Measurements from ENCODE around the gene SYNPO2. TPM values are rescaled to one million over a fixed set of nuclear protein-coding genes. Genes with fewer than 3 reads are reported as not detected.
A peak's percentile ranks its signal among the peaks of the same experiment; 100 is the strongest.

SYNPO2 gene
- total RNA-seq, 4 donors from 2014 or later: 998 to 4,186 (median 1,764) TPM

- no peaks in the 10 kb centered on the region for H3K36me3 ChIP-seq
- TF ChIP-seq POLR2A (IDR thresholded peaks at IDR 0.05): no peak
- TF ChIP-seq CTCF (IDR thresholded peaks at IDR 0.05 in 4 of 5, conservative IDR thresholded peaks at IDR 0.05 in 1 of 5): no peak
- no peaks in the 10 kb centered on the region for H3K27me3 ChIP-seq
- DNase-seq (no peak), ATAC-seq (no peak)
- no peak overlapping the region for H3K27ac ChIP-seq
- no peaks in the 10 kb centered on the region for H3K9me3 ChIP-seq
- H3K4me3 ChIP-seq: no peak overlapping the region
- in situ Hi-C loops (cut with MboI; ENCODE audit: low sequenced_read_pairs in 4 of 4): no loop called here
- H3K4me1 ChIP-seq: peaks cover 23 to 36% of the 10 kb centered on the region in 2 donors
- intact Hi-C loops (cut with DNase I; ENCODE audit: low total_unique reads): no loop called here
Measured at GRCh38 chr4:118915468-118915867, 26.8 kb downstream of the SYNPO2 start.

GRCh38 chr4:118916691-118917289, 28.1 kb downstream of the SYNPO2 start:
- DNase-seq (no peak), ATAC-seq (no peak)
- in situ Hi-C loops (cut with MboI; ENCODE audit: low sequenced_read_pairs in 4 of 4): no loop called here
- H3K4me1 ChIP-seq: peaks cover 31 to 40% of the 10 kb centered on the region in 2 donors
- no peaks in the 10 kb centered on the region for H3K27me3 ChIP-seq
- no peaks in the 10 kb centered on the region for H3K9me3 ChIP-seq
- intact Hi-C loops (cut with DNase I; ENCODE audit: low total_unique reads): no loop called here
- H3K4me3 ChIP-seq: no peak overlapping the region
- peak overlapping the region in 3 of 4 donors; percentile 14 to 23 (median 20) for H3K27ac ChIP-seq
- H3K36me3 ChIP-seq: no peaks in the 10 kb centered on the region
- no peak for TF ChIP-seq POLR2A (IDR thresholded peaks at IDR 0.05)
- no peak for TF ChIP-seq CTCF (IDR thresholded peaks at IDR 0.05 in 4 of 5, conservative IDR thresholded peaks at IDR 0.05 in 1 of 5)

GRCh38 chr4:118917582-118917981, 28.9 kb downstream of the SYNPO2 start:
- no peaks in the 10 kb centered on the region for H3K36me3 ChIP-seq
- intact Hi-C loops (cut with DNase I; ENCODE audit: low total_unique reads): no loop called here
- H3K27me3 ChIP-seq: no peaks in the 10 kb centered on the region
- DNase-seq: no peak
- H3K4me1 ChIP-seq: peaks cover 33 to 40% of the 10 kb centered on the region in 2 donors
- TF ChIP-seq POLR2A (IDR thresholded peaks at IDR 0.05) (no peak), CTCF (IDR thresholded peaks at IDR 0.05 in 4 of 5, conservative IDR thresholded peaks at IDR 0.05 in 1 of 5) (no peak)
- H3K9me3 ChIP-seq: no peaks in the 10 kb centered on the region
- peak overlapping the region in 2 of 4 donors; percentile 12 to 23 for H3K27ac ChIP-seq
- no peak for ATAC-seq
- H3K4me3 ChIP-seq: no peak overlapping the region
- in situ Hi-C loops (cut with MboI; ENCODE audit: low sequenced_read_pairs in 4 of 4): no loop called here

- no peak overlapping the region for H3K4me3 ChIP-seq
- peak overlapping the region in 2 of 4 donors; percentile 23 to 50 for H3K27ac ChIP-seq
- no peaks in the 10 kb centered on the region for H3K36me3 ChIP-seq
- ATAC-seq (peak in 1 of 2 donors; percentile 60), DNase-seq (no peak)
- H3K27me3 ChIP-seq: no peaks in the 10 kb centered on the region
- no peak for TF ChIP-seq CTCF (IDR thresholded peaks at IDR 0.05 in 4 of 5, conservative IDR thresholded peaks at IDR 0.05 in 1 of 5)
- TF ChIP-seq POLR2A (IDR thresholded peaks at IDR 0.05): no peak
- no peaks in the 10 kb centered on the region for H3K9me3 ChIP-seq
- intact Hi-C loops (cut with DNase I; ENCODE audit: low total_unique reads) (no loop called here), in situ Hi-C loops (cut with MboI; ENCODE audit: low sequenced_read_pairs in 4 of 4) (no loop called here)
- H3K4me1 ChIP-seq: peaks cover 33 to 40% of the 10 kb centered on the region in 2 donors
Measured at GRCh38 chr4:118918388-118918787, 29.7 kb downstream of the SYNPO2 start.

All from gastrocnemius medialis (tissue), 4 donors.